GM18520 (cell line): ENCODE data around the gene BMP15.

ENCODE experiments used
- ATAC-seq: cut with Tn5 transposase; IDR thresholded peaks from one replicate; pipeline ENCODE4 v1.9.1; 2021; ENCODE audit not compliant: unreplicated experiment

The BMP15 gene

GRCh38 chrX:50910685-50911176 lies at the start of gene BMP15:
TSS of gene BMP15 (plus strand) at chrX:50910735. CDS start at chrX:50910784, 49 bp downstream.
- ATAC-seq: no peak

GRCh38 chrX:50863471-50863870 lies 47.1 kb upstream of the BMP15 start:
- no peak for ATAC-seq

- ATAC-seq: no peak
Measured at GRCh38 chrX:50865311-50865710, 45.2 kb upstream of the BMP15 start.

GRCh38 chrX:50871922-50872453 lies 38.5 kb upstream of the BMP15 start:
- ATAC-seq: no peak

GRCh38 chrX:50874876-50875275 lies 35.7 kb upstream of the BMP15 start:
- no peak for ATAC-seq

GRCh38 chrX:50876551-50876950 lies 34.0 kb upstream of the BMP15 start:
- no peak for ATAC-seq

GRCh38 chrX:50877310-50877709 lies 33.2 kb upstream of the BMP15 start:
- ATAC-seq: no peak

- no peak for ATAC-seq
Measured at GRCh38 chrX:50881028-50881427, 29.5 kb upstream of the BMP15 start.

- ATAC-seq: no peak
Measured at GRCh38 chrX:50888884-50889283, 21.7 kb upstream of the BMP15 start.

- no peak for ATAC-seq
Measured at GRCh38 chrX:50889582-50889981, 21.0 kb upstream of the BMP15 start.

- ATAC-seq: no peak
Measured at GRCh38 chrX:50893047-50893446, 17.5 kb upstream of the BMP15 start.

- no peak for ATAC-seq
Measured at GRCh38 chrX:50893466-50893865, 17.1 kb upstream of the BMP15 start.

- no peak for ATAC-seq
Measured at GRCh38 chrX:50905334-50905733, 5.2 kb upstream of the BMP15 start.

- ATAC-seq: no peak
Measured at GRCh38 chrX:50913520-50913919, 3.0 kb downstream of the BMP15 start.

GRCh38 chrX:50920132-50920531 lies 9.6 kb downstream of the BMP15 start:
- ATAC-seq: no peak

GRCh38 chrX:50927127-50927526 lies 16.6 kb downstream of the BMP15 start:
- ATAC-seq: no peak

GRCh38 chrX:50941638-50942037 lies 31.1 kb downstream of the BMP15 start:
- no peak for ATAC-seq

GRCh38 chrX:50942471-50942870 lies 31.9 kb downstream of the BMP15 start:
- ATAC-seq: no peak

- ATAC-seq: no peak
Measured at GRCh38 chrX:50952406-50952805, 41.9 kb downstream of the BMP15 start.

- ATAC-seq: no peak
Measured at GRCh38 chrX:50953832-50954231, 43.3 kb downstream of the BMP15 start.

- no peak for ATAC-seq
Measured at GRCh38 chrX:50962156-50962555, 51.6 kb downstream of the BMP15 start.

GRCh38 chrX:50963842-50964241 lies 53.3 kb downstream of the BMP15 start:
- ATAC-seq: no peak
